PFSK-1 (cell line): Measurements from ENCODE around the gene FNDC10.

ENCODE experiments used
- FOXP2 ChIP-seq: optimal IDR thresholded peaks from 2 replicates; pipeline ENCODE3; 2011; ENCODE audit warnings: borderline replicate concordance, control low read depth, inconsistent platforms; ENCODE audit not compliant: insufficient read depth; ENCODE audit errors: extremely low read length, extremely low read depth
- POLR2AphosphoS5 ChIP-seq: IDR thresholded peaks from 2 replicates; pipeline ENCODE4 v1.6.1; 2012; ENCODE audit warnings: low read depth, mild to moderate bottlenecking, control low read depth, low read length, moderate library complexity
- REST ChIP-seq, 2 experiments: IDR thresholded peaks; 2 replicates each; pipeline versions ENCODE4 v1.6.1 to v1.8.0; 2011 to 2012; ENCODE audit warnings: low read depth in 2 of 2, low read length in 2 of 2, control low read depth in 1 of 2, inconsistent platforms in 1 of 2, mild to moderate bottlenecking in 1 of 2, moderate library complexity in 1 of 2; ENCODE audit not compliant: insufficient read depth in 1 of 2
- SIN3A ChIP-seq: IDR thresholded peaks from 2 replicates; pipeline ENCODE4 v1.6.1; 2012; ENCODE audit warnings: mild to moderate bottlenecking, low read length, moderate library complexity, borderline replicate concordance; ENCODE audit not compliant: insufficient read depth
- TAF1 ChIP-seq: IDR thresholded peaks from 2 replicates; pipeline ENCODE4 v1.6.1; 2012; ENCODE audit warnings: low read length, control low read depth, borderline replicate concordance; ENCODE audit not compliant: insufficient read depth

Gene FNDC10

GRCh38 chr1:1626207-1627141 lies 26.5 kb upstream of the FNDC10 start:
- no peak for TF ChIP-seq FOXP2
- TF ChIP-seq TAF1 = no peak
- TF ChIP-seq SIN3A = no peak
- TF ChIP-seq POLR2AphosphoS5 = no peak
- no peak for TF ChIP-seq REST (IDR thresholded peaks at IDR 0.05; ENCODE audit: insufficient read depth in 1 of 2, low read depth in 2 of 2, low read length in 2 of 2)

GRCh38 chr1:1625824-1626206 lies 25.9 kb upstream of the FNDC10 start:
- TF ChIP-seq REST (IDR thresholded peaks at IDR 0.05; ENCODE audit: insufficient read depth in 1 of 2, low read depth in 2 of 2, low read length in 2 of 2) = no peak
- TF ChIP-seq FOXP2 = no peak

GRCh38 chr1:1625404-1625775 lies 25.5 kb upstream of the FNDC10 start:
- TF ChIP-seq TAF1 (no peak), FOXP2 (no peak), REST (IDR thresholded peaks at IDR 0.05; ENCODE audit: insufficient read depth in 1 of 2, low read depth in 2 of 2, low read length in 2 of 2) (no peak), POLR2AphosphoS5 (no peak), SIN3A (no peak)

GRCh38 chr1:1624443-1625403 lies 24.8 kb upstream of the FNDC10 start:
- TF ChIP-seq TAF1 (no peak), POLR2AphosphoS5 (no peak), FOXP2 (no peak), REST (IDR thresholded peaks at IDR 0.05; ENCODE audit: insufficient read depth in 1 of 2, low read depth in 2 of 2, low read length in 2 of 2) (no peak), SIN3A (no peak)
